Measurements from ENCODE around the gene CDH13.

DNA sequence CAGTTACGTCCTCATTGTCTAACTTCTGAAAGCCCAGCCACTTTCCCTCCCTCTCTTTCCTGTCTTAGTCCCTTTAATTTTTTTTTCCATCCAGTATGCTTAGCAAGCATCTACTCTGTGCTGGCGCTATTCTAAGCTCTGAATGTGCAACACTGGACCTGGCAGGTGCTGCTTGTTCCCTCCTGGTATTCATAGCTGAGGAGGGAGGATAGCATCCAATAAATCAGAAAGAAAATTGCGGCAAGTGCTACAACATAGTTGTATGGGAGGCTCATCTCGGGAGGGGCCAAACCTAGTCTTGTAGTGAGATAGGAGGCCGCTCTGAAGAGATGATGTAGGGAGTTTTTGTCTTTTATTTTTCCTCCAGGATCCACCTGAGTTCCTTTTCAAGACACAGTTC is 723.7 kb downstream of the CDH13 start:
- TF ChIP-seq, protein P1, sequence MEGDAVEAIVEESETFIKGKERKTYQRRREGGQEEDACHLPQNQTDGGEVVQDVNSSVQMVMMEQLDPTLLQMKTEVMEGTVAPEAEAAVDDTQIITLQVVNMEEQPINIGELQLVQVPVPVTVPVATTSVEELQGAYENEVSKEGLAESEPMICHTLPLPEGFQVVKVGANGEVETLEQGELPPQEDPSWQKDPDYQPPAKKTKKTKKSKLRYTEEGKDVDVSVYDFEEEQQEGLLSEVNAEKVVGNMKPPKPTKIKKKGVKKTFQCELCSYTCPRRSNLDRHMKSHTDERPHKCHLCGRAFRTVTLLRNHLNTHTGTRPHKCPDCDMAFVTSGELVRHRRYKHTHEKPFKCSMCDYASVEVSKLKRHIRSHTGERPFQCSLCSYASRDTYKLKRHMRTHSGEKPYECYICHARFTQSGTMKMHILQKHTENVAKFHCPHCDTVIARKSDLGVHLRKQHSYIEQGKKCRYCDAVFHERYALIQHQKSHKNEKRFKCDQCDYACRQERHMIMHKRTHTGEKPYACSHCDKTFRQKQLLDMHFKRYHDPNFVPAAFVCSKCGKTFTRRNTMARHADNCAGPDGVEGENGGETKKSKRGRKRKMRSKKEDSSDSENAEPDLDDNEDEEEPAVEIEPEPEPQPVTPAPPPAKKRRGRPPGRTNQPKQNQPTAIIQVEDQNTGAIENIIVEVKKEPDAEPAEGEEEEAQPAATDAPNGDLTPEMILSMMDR (conservative IDR thresholded peaks at IDR 0.05 in 1 of 2, IDR thresholded peaks at IDR 0.05 in 1 of 2; ENCODE audit: low read depth in 1 of 2, low read length in 2 of 2): no peak
- no peak for TF ChIP-seq EZH2 (IDR thresholded peaks at IDR 0.05; ENCODE audit: low read length, missing control alignments)

Measured in fibroblast of lung (primary cell).